Thymus (tissue), 11 donors: Measurements from ENCODE around the gene RALGPS1. TPM values are rescaled to one million over a fixed set of nuclear protein-coding genes. Genes with fewer than 3 reads are reported as not detected.

Experiments
- DNase-seq, 9 donors: peaks; one replicate each; pipeline ENCODE4 v3.0.0-alpha.2; 2013; ENCODE audit warnings: low spot score in 9 of 9, low read depth in 6 of 9, missing footprints in 1 of 9
- H3K27ac ChIP-seq, 2 donors: one replicate each; pipeline ENCODE4 v1.5.1; 2013; ENCODE audit warnings: control low read depth in 1 of 2, low read depth in 1 of 2, low read length in 1 of 2, mild to moderate bottlenecking in 1 of 2, moderate library complexity in 1 of 2
- H3K27me3 ChIP-seq, 2 donors: one replicate each; pipeline ENCODE4 v1.5.1; 2013; ENCODE audit warnings: low read length in 1 of 2; ENCODE audit not compliant: control insufficient read depth in 2 of 2, insufficient read depth in 1 of 2
- H3K36me3 ChIP-seq, 2 donors: one replicate each; pipeline ENCODE4 v1.5.1; 2013; ENCODE audit warnings: low read length in 1 of 2, mild to moderate bottlenecking in 1 of 2, moderate library complexity in 1 of 2; ENCODE audit not compliant: control insufficient read depth in 2 of 2, insufficient read depth in 2 of 2
- H3K4me1 ChIP-seq, 2 donors: one replicate each; pipeline ENCODE4 v1.5.1; 2013; ENCODE audit warnings: low read length in 2 of 2; ENCODE audit not compliant: control insufficient read depth in 2 of 2, insufficient read depth in 2 of 2
- H3K4me3 ChIP-seq, 2 donors: one replicate each; pipeline ENCODE4 v1.5.1; 2013; ENCODE audit warnings: low read length in 2 of 2, control low read depth in 1 of 2, mild to moderate bottlenecking in 1 of 2
- H3K9me3 ChIP-seq, 2 donors: one replicate each; pipeline ENCODE4 v1.5.1; 2013; ENCODE audit warnings: low read length in 1 of 2, mild to moderate bottlenecking in 1 of 2; ENCODE audit not compliant: control insufficient read depth in 2 of 2, insufficient read depth in 1 of 2
- WGBS: extraction: QIAGEN DNeasy Blood & Tissue Kit; methylation state at CpG from one replicate; pipeline ENCODE4 v1.1.7; 2013; 5-methylcytosine and 5-hydroxymethylcytosine counted together
- polyA plus RNA-seq: library from polyadenylated mRNA; stranded (reverse); fragments of 200-250 nt; gene quantifications from one replicate; pipeline ENCODE4 v1.2.3, GENCODE V29; 2013
- total RNA-seq: library from RNA; stranded (reverse); fragments of 120-200 nt; gene quantifications from one replicate; pipeline ENCODE4 v1.2.4, GENCODE V29; 2013
- donor health status: healthy.

The RALGPS1 gene
- total and polyA plus RNA-seq, 2 donors, result 3.6 to 8.5 TPM

- H3K27ac ChIP-seq, result no peak overlapping the region
- H3K27me3 ChIP-seq, result peaks cover 2 to 13% of the 10 kb centered on the region in 2 donors
- no peak overlapping the region for H3K4me3 ChIP-seq
- no peaks in the 10 kb centered on the region for H3K4me1 ChIP-seq
- no peaks in the 10 kb centered on the region for H3K36me3 ChIP-seq
- DNase-seq, result no peak
- 91% methylated on average over 4 of the region's 4 CpGs for WGBS
- no peaks in the 10 kb centered on the region for H3K9me3 ChIP-seq
Measured at GRCh38 chr9:127232833-127233549, 318.4 kb downstream of the RALGPS1 start.

GRCh38 chr9:127233550-127233949, 319.0 kb downstream of the RALGPS1 start:
- H3K9me3 ChIP-seq, result no peaks in the 10 kb centered on the region
- no peaks in the 10 kb centered on the region for H3K4me1 ChIP-seq
- WGBS, result 96% methylated on average over 4 of the region's 4 CpGs
- no peaks in the 10 kb centered on the region for H3K36me3 ChIP-seq
- H3K27ac ChIP-seq, result no peak overlapping the region
- DNase-seq, result no peak
- H3K27me3 ChIP-seq, result peaks cover 2 to 13% of the 10 kb centered on the region in 2 donors
- no peak overlapping the region for H3K4me3 ChIP-seq

GRCh38 chr9:127233989-127234388, 319.4 kb downstream of the RALGPS1 start:
- Histone ChIP-seq H3K9me3 (no peaks in the 10 kb centered on the region), H3K36me3 (no peaks in the 10 kb centered on the region), H3K27ac (no peak overlapping the region), H3K4me1 (no peaks in the 10 kb centered on the region), H3K27me3 (peaks cover 2 to 13% of the 10 kb centered on the region in 2 donors), H3K4me3 (no peak overlapping the region)
- no peak for DNase-seq
- 95% methylated on average over 1 of the region's 1 CpG for WGBS

GRCh38 chr9:127237801-127238200, 323.2 kb downstream of the RALGPS1 start:
- no peaks in the 10 kb centered on the region for H3K9me3 ChIP-seq
- peaks cover 2 to 3% of the 10 kb centered on the region in 2 donors for H3K27me3 ChIP-seq
- no peak overlapping the region for H3K27ac ChIP-seq
- no peaks in the 10 kb centered on the region for H3K4me1 ChIP-seq
- no peak for DNase-seq
- no peaks in the 10 kb centered on the region for H3K36me3 ChIP-seq
- WGBS, result 98% methylated on average over 4 of the region's 4 CpGs
- H3K4me3 ChIP-seq, result no peak overlapping the region

DNA sequence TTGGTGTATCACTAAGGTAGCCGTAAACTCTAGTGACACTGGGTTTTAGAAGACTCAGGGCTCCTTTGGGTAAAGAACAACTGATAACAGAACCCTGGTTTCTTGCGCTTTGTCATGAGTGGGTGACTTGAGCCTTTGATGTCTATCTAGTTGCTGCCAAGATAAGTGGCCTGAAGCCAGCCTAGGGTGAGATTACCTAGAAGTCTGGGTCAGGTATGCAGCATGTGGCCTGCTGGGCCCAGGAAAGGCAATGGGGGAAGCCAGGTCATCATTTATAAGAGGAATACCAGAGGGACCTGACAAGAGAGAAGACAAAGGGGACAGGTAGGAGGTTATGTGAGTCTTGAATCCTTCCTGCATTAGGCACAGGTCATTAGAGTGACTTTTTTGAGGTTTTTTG, 326.8 kb downstream of the RALGPS1 start:
- H3K36me3 ChIP-seq, result no peaks in the 10 kb centered on the region
- WGBS, result 96% methylated on average over 2 of the region's 2 CpGs
- H3K9me3 ChIP-seq, result no peaks in the 10 kb centered on the region
- H3K27ac ChIP-seq, result no peak overlapping the region
- H3K27me3 ChIP-seq, result peaks cover 2 to 8% of the 10 kb centered on the region in 2 donors
- no peak for DNase-seq
- H3K4me3 ChIP-seq, result no peak overlapping the region
- H3K4me1 ChIP-seq, result peaks cover 4 to 5% of the 10 kb centered on the region in 2 donors

GRCh38 chr9:127244609-127245601, 330.3 kb downstream of the RALGPS1 start:
- Histone ChIP-seq H3K27me3 (peaks cover 0 to 15% of the 10 kb centered on the region in 2 donors), H3K9me3 (no peaks in the 10 kb centered on the region), H3K36me3 (no peaks in the 10 kb centered on the region), H3K4me1 (peaks cover 4 to 5% of the 10 kb centered on the region in 2 donors), H3K4me3 (peak overlapping the region; percentile 55 to 56), H3K27ac (peak overlapping the region in 1 of 2 donors; percentile 18)
- DNase-seq, result peak; percentile 75 to 96 (median 89)
- WGBS, result 12% methylated on average over 53 of the region's 53 CpGs

GRCh38 chr9:127245637-127246164, 331.1 kb downstream of the RALGPS1 start:
- Histone ChIP-seq H3K27ac (no peak overlapping the region), H3K4me3 (peak overlapping the region; percentile 55 to 56), H3K36me3 (no peaks in the 10 kb centered on the region), H3K4me1 (peaks cover 4 to 5% of the 10 kb centered on the region in 2 donors), H3K27me3 (peaks cover 0 to 15% of the 10 kb centered on the region in 2 donors), H3K9me3 (no peaks in the 10 kb centered on the region)
- no peak for DNase-seq
- WGBS, result 89% methylated on average over 8 of the region's 8 CpGs

GRCh38 chr9:127248241-127248640, 333.7 kb downstream of the RALGPS1 start:
- no peaks in the 10 kb centered on the region for H3K9me3 ChIP-seq
- peaks cover 4 to 5% of the 10 kb centered on the region in 2 donors for H3K4me1 ChIP-seq
- H3K4me3 ChIP-seq, result no peak overlapping the region
- DNase-seq, result no peak
- H3K36me3 ChIP-seq, result no peaks in the 10 kb centered on the region
- H3K27me3 ChIP-seq, result peaks cover 0 to 13% of the 10 kb centered on the region in 2 donors
- H3K27ac ChIP-seq, result no peak overlapping the region
- 96% methylated on average over 3 of the region's 3 CpGs for WGBS
